Measurements from ENCODE around the gene COL23A1.

Gene COL23A1

GRCh38 chr5:178434016-178434761 is 156.0 kb downstream of the COL23A1 start:
- DNase-seq (ENCODE audit: low read depth): no peak
- H3K4me3 ChIP-seq (ENCODE audit: low read length): no peak overlapping the region
- TF ChIP-seq CTCF (IDR thresholded peaks at IDR 0.05; ENCODE audit: insufficient read depth, low read depth, low read length, missing control alignments): no peak

- H3K4me3 ChIP-seq (ENCODE audit: low read length): no peak overlapping the region
- no peak for TF ChIP-seq CTCF (IDR thresholded peaks at IDR 0.05; ENCODE audit: insufficient read depth, low read depth, low read length, missing control alignments)
- DNase-seq (ENCODE audit: low read depth): no peak
These were observed 156.9 kb downstream of the COL23A1 start for GRCh38 chr5:178433273-178433775.

- no peak for DNase-seq (ENCODE audit: low read depth)
- no peak for TF ChIP-seq CTCF (IDR thresholded peaks at IDR 0.05; ENCODE audit: insufficient read depth, low read depth, low read length, missing control alignments)
- H3K4me3 ChIP-seq (ENCODE audit: low read length): no peak overlapping the region
These were observed 157.5 kb downstream of the COL23A1 start for GRCh38 chr5:178432421-178433272.

- DNase-seq (ENCODE audit: low read depth): no peak
- H3K4me3 ChIP-seq (ENCODE audit: low read length): no peak overlapping the region
- no peak for TF ChIP-seq CTCF (IDR thresholded peaks at IDR 0.05; ENCODE audit: insufficient read depth, low read depth, low read length, missing control alignments)
These were observed 158.4 kb downstream of the COL23A1 start for GRCh38 chr5:178431782-178432165.

GRCh38 chr5:178431063-178431781 is 159.0 kb downstream of the COL23A1 start:
- no peak for TF ChIP-seq CTCF (IDR thresholded peaks at IDR 0.05; ENCODE audit: insufficient read depth, low read depth, low read length, missing control alignments)
- no peak for DNase-seq (ENCODE audit: low read depth)
- H3K4me3 ChIP-seq (ENCODE audit: low read length): no peak overlapping the region

GRCh38 chr5:178430186-178431062 is 159.8 kb downstream of the COL23A1 start:
- no peak for TF ChIP-seq CTCF (IDR thresholded peaks at IDR 0.05; ENCODE audit: insufficient read depth, low read depth, low read length, missing control alignments)
- H3K4me3 ChIP-seq (ENCODE audit: low read length): no peak overlapping the region
- no peak for DNase-seq (ENCODE audit: low read depth)

Measured in epithelial cell of esophagus (primary cell).